Measurements from ENCODE around the gene AKT2.

Gene AKT2

GRCh38 chr19:40190891-40191835 lies 94.0 kb downstream of the AKT2 start, which contains the start of gene MAP3K10:
Gene MAP3K10, plus strand, starts transcription at chr19:40191426. Its CDS starts 606 bp downstream, at chr19:40192032.
- no peaks in the 10 kb centered on the region; the same call in 1 of the 2 replicates for H3K79me2 ChIP-seq (ENCODE audit: insufficient read depth, low read length)
- H3K9me3 ChIP-seq (ENCODE audit: insufficient read depth, low read depth, low read length): no peaks in the 10 kb centered on the region
- no peaks in the 10 kb centered on the region for H3K27me3 ChIP-seq (ENCODE audit: insufficient read depth, low read length, poor library complexity, severe bottlenecking)
- peak within 1 kb of the TSS; percentile 83 for H3K9ac ChIP-seq (ENCODE audit: low read depth, low read length, poor library complexity, severe bottlenecking)
- H3K9me2 ChIP-seq (replicated peaks; ENCODE audit: low read depth, low read length): no peaks in the 10 kb centered on the region
- H3F3A ChIP-seq (ENCODE audit: low read depth): no peaks in the 10 kb centered on the region
- TF ChIP-seq CTCF (conservative IDR thresholded peaks at IDR 0.05; ENCODE audit: low read length) (no peak), EZH2phosphoT487 (IDR thresholded peaks at IDR 0.05; ENCODE audit: borderline replicate concordance) (no peak)
- peak within 1 kb of the TSS; percentile 100 for H2AFZ ChIP-seq (ENCODE audit: low read length)
- no peaks in the 10 kb centered on the region for H3K36me3 ChIP-seq (ENCODE audit: insufficient read depth, low read length)
- no peaks in the 10 kb centered on the region for H4K20me1 ChIP-seq (ENCODE audit: insufficient read depth, low read length, poor library complexity, severe bottlenecking)
- H3K4me1 ChIP-seq (ENCODE audit: insufficient read depth, low read length, poor library complexity, severe bottlenecking): peaks cover 14% of the 10 kb centered on the region
- H3K4me3 ChIP-seq (ENCODE audit: low read length, poor library complexity, severe bottlenecking): peak within 1 kb of the TSS; percentile 95
- H3K4me2 ChIP-seq (ENCODE audit: low read depth, low read length, poor library complexity, severe bottlenecking): peak within 1 kb of the TSS; percentile 90

- no peak for TF ChIP-seq EZH2phosphoT487 (IDR thresholded peaks at IDR 0.05; ENCODE audit: borderline replicate concordance)
- no peak for TF ChIP-seq CTCF (conservative IDR thresholded peaks at IDR 0.05; ENCODE audit: low read length)
- Histone ChIP-seq H3K9me2 (replicated peaks; ENCODE audit: low read depth, low read length) (no peaks in the 10 kb centered on the region), H4K20me1 (ENCODE audit: insufficient read depth, low read length, poor library complexity, severe bottlenecking) (no peaks in the 10 kb centered on the region), H2AFZ (ENCODE audit: low read length) (no peak overlapping the region), H3K36me3 (ENCODE audit: insufficient read depth, low read length) (no peaks in the 10 kb centered on the region), H3K79me2 (ENCODE audit: insufficient read depth, low read length) (no peaks in the 10 kb centered on the region), H3K4me3 (ENCODE audit: low read length, poor library complexity, severe bottlenecking) (no peak overlapping the region), H3K27me3 (ENCODE audit: insufficient read depth, low read length, poor library complexity, severe bottlenecking) (no peaks in the 10 kb centered on the region), H3K4me1 (ENCODE audit: insufficient read depth, low read length, poor library complexity, severe bottlenecking) (no peaks in the 10 kb centered on the region), H3K4me2 (ENCODE audit: low read depth, low read length, poor library complexity, severe bottlenecking) (no peak overlapping the region), H3K9ac (ENCODE audit: low read depth, low read length, poor library complexity, severe bottlenecking) (no peak overlapping the region), H3K9me3 (ENCODE audit: insufficient read depth, low read depth, low read length) (no peaks in the 10 kb centered on the region), H3F3A (ENCODE audit: low read depth) (no peaks in the 10 kb centered on the region)
These were observed 100.9 kb downstream of the AKT2 start for GRCh38 chr19:40184273-40184672.

Data from Loucy (cell line).